Measurements from ENCODE around the gene ABHD8.

DNA sequence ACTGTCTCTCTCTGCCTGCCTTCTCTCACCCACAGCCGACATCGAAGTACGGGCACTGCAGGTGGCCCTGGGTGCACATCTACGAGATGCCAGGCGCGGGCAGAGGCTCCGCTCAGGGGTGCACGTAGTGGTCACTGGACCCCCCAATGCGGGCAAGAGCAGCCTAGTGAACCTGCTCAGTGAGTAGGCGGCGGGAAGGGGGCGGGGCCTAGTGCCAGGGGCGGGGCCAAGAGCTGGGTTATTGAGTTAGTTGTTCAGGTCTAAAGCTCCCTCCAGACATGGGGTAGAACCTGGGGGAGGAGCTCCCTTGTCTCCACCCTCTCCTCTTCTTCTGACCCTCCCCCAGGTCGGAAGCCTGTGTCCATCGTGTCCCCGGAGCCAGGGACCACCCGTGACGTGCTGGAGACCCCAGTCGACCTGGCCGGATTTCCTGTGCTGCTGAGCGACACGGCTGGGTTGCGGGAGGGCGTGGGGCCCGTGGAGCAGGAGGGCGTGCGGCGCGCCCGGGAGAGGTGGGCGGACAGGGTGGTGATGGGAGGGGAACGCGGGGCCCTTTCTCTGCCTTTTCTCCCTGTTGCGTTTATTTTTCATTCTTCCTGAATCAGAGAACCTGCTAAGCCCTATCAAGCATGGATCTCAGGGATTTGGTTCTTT is 36.0 kb upstream of the ABHD8 start:
- TF ChIP-seq, protein P1, sequence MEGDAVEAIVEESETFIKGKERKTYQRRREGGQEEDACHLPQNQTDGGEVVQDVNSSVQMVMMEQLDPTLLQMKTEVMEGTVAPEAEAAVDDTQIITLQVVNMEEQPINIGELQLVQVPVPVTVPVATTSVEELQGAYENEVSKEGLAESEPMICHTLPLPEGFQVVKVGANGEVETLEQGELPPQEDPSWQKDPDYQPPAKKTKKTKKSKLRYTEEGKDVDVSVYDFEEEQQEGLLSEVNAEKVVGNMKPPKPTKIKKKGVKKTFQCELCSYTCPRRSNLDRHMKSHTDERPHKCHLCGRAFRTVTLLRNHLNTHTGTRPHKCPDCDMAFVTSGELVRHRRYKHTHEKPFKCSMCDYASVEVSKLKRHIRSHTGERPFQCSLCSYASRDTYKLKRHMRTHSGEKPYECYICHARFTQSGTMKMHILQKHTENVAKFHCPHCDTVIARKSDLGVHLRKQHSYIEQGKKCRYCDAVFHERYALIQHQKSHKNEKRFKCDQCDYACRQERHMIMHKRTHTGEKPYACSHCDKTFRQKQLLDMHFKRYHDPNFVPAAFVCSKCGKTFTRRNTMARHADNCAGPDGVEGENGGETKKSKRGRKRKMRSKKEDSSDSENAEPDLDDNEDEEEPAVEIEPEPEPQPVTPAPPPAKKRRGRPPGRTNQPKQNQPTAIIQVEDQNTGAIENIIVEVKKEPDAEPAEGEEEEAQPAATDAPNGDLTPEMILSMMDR (IDR thresholded peaks at IDR 0.05), result no peak
- TF ChIP-seq POLR2A (IDR thresholded peaks at IDR 0.05), result no peak

Measured in Peyer's patch (tissue), 4 donors.